HuH-7 (cell line): Measurements from ENCODE around the gene SERPINI1.

Experiments used
- DNase-seq: peaks from one replicate; pipeline ENCODE4 v3.0.0; 2011; ENCODE audit warnings: low spot score

SERPINI1 gene

DNA sequence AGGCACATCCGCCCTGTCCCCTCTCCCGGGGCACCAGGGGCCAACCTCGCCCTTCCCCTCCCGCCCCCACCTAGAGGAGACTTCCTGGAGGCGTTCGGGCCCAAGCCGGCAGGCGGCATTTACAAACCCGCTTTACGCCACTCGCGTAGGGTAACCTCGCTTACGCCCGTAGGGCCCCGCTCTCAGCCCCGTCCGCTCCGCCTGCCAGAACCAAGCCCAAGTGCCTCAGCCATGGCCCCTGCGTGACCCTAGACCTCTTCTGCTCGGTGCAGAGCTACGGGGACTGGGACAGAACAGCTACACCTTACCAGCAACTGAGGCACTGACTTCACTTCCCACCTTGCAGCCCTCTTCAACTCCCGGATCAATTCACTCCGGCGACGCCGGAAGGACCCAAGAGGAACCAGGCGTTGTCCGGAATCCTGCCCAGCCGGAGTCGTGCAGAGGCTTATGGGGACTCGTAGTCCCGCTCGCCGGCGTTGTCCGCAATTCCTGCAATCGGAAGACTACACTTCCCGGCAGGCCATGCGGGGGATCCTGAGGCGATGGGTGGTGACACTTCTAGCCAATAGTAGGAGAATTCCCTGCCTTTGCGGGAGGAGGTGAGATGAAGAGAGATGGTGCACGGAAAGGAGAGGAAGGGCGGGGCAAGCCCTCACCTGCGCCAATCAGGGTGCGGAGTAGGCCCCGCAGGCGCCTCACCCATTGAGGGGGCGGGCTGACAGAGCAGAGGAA lies 856 bp upstream of the SERPINI1 start, which contains the start of gene PDCD10:
TSS of gene PDCD10 (minus strand) at position 395 of the 735 bp plus-strand sequence. CDS start 14,735 bp downstream, outside the sequence.
- DNase-seq = peak; percentile 67

DNA sequence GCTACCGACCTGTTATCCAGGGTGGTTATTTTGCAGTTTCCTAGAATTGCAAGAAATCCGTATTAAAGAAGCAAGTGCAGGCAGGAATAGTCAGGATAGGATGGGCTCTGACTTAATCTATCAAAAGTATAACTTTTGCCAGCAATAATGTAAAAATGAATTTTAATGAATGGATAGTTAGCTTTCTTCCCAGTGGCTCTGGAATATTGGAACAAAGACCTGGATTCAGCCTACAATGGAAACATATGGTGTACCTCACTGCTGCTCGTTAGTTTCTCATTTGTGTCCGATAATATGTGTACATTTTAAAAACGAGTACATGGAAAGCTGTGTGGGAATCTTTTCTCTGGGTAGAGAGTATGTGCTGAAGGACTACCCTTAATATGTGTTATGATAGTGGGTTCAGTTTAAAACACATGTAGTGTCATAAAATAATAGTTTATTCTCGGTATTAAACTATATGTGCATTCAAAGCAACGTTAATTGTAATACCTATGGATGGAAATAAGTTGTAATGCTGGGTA lies 805 bp downstream of the SERPINI1 start:
- DNase-seq = no peak

DNA sequence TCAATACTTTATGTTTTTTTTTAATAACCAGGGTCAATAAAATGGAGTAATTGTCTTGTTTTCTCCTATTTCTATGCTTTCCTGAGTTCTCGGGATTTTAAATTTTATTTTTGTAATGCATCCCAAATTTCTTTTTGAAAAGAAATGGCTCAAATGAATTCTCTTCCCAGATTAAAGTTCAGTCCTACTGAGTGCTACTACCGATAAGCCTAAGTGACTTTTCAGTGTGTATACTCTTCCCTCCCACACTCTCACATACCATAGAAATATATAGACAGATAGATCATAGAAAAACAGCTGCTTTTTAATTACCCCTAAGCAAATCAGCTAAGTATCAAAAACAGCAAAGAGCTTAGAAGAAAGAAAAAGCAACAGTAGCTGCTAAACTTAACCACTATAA lies 1.5 kb downstream of the SERPINI1 start:
- DNase-seq = no peak

DNA sequence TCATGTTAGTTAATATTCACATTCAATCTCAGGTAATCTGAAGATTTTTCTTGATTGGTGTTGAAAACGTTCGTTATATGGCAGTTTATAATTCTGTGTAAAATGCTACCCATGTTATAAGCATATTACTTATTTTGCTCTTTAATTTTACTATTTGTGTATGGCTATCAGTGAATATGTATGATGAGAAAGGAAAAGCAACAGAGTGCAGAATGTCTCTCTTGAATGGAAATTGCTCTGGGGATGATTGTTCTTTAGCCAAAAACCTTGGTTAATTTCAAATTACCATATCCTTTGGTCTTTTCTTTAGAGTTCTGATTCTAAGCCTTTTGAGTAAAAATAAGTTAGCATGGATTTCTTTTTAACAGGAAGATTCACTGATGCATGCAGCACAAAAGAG lies 2.5 kb downstream of the SERPINI1 start:
- no peak for DNase-seq

DNA sequence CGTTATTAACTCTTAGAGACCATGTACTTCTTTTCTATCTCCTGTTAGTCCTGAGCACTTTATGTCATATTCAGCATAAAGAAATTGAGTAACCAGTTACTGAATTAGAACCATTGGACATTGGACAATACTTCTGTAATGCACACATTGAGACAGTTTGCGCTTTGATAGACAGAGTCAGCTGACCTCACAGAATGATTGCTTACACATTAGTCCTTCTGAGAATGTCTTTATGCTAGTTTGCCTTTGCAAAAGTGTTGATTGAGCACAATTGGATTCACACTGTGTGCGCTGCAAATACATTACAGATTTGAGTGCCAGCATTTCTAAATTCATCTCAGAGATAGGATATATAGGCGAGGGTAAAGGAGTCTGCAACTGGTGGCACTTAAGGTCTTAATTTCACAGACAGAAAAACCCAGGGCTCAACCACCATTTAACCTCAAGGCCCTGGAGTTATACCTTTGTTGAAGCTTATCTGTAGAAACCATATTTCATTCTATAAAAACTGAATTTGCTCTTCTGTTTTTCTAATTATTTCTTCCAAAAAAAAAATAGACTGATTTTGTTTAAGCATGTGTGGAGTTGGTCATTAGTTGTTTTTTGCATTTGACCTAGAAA lies 3.8 kb downstream of the SERPINI1 start:
- no peak for DNase-seq

DNA sequence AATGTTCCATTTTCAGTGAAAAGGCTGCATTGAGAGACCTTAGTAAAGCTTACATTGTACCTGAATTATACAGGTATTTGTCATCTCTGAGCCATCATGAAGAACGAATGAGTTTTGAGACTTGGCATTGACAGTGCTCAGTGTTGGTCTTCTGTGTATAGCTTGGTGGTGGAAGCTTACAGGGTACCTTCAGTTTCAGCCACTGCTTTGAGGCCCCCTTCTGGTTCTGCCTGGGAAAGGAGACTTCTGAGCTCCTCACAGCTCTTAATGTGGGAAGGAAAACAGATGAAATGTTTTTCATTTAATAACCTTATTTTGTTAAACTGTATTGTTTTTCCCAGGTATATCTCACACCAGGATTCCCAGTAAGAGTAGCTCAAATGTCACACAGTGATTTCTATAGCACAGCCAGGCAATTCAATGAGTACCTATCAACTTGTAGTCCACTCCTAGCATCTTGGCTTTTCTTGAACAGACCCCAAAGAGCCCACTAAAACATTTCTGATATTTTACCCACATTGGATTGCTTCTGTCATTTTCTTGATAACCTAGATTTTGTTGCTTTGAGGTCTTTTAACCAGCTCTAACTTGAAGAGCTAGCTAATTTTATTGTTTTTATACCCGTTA lies 5.6 kb downstream of the SERPINI1 start:
- peak; percentile 12 for DNase-seq

DNA sequence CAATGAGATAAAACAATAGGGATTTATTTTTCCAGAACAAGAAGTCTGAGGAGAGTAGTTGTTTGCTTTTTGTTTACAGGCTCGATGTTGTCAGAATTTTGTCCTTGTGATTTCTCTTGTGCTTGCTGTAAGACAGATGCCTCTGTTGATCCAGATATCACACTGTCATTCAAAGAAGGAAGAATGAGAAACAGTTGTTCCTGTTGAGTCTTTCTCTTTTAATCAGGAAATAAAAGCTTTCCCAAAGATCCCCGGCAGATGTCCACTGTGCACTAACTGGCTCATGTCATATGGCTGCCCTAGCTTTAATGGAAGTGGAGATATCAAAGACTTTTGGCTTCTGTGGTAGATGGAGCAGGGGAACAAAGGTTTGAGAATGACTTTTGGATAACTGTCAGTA lies 6.8 kb downstream of the SERPINI1 start:
- DNase-seq = no peak

DNA sequence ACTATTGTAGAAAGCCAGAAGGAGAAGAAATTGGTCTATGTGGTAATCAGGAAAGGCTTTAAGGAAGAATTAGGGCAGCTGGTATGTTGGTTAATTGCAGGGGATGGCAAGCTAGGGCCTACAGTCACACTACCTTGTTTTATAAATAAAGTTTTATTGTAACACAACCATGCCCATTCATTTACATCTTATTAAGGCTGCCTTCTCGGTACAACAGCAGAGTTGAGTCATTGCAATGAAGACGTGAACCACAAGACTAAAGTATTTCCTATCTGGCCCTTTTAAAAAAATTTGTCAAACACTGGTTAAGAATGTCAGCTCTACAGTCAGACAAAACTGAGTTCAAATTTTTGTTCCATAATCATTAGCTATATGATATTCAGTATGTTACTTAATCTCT lies 8.3 kb downstream of the SERPINI1 start:
- DNase-seq = no peak

DNA sequence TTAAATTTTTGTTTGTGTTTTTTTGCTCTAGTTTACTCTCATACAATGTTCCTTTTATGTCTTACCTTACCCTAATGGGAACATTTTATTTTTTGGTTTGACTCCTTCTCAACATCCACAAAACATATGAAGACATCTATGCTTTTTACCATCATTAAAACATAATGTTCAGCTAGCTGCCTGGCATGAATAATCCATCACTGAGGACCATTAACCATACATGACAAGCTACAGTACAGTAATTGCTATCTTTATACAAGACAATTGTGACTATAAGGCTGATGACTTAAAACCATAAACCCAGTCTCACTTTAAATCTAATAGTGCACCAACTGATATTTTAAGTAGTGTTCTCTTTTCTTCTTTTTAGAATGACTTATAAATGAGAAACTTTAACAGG lies 13.7 kb downstream of the SERPINI1 start:
- DNase-seq = no peak

DNA sequence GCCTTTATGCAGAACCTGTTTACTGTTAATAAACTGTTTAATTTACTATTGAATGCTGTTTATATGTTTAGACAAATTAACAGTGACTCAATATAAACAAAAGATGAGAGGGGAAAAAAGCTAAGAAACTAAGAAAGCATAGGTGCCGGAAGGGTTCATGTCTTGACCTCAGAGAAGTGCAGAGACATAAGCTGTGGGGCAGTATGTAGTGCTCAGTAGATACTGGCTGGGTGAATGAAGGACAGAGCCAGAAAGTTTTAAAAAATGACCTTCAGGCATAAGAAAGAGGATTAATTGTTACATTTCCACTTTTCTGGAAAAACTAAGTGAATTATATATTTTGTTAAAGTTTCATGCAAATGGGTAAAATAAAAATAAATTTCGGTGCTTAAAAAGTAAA lies 14.2 kb downstream of the SERPINI1 start:
- no peak for DNase-seq

DNA sequence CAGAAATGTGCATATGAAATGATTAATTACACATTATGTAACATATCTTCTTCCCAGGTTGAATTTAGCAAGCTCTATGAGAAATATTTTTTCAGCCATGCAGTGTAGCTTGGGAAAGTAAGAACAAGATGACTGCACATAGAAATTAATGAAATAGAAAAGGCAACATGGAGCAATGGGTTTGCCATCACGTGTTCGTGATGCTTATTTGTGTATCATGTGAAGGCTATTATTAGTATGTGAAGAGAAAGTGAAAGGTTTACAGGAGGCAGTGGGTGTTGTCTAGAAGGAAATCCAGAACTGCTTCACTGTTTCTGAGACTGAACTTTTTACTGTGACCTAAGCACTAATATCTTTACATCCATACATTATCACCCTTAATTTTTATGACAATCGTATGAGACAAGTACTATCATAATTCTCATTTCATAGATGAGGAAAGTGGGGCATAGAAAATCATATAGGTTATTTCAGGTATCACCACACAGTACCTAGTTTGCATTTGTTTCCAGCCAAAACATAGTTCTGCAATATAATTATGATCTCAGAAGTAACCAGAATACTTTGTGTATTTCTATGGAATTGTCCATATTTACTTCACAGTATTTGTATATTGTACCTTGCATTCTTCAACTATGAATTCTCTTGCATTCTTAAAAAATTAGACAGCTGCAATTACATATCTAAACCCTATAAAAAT lies 14.9 kb downstream of the SERPINI1 start:
- DNase-seq = no peak

DNA sequence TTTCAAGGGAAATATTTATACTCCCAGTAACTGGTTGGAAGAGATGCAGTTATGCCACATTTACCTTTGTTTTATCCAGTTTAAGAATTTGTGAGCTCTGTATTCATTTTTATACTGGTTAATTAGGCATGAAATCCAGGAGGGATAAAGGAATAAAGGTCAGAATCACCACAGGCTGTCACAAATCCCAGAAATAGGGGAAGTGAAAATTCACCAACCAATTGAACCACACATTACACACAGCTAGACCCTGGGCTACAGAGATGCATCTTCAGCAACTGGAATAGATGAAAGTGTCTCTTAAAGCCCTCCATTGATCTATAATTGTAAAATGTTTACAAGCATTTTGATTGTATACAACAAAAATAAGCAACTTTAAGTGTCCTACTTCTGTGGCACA lies 18.5 kb downstream of the SERPINI1 start:
- DNase-seq = no peak

DNA sequence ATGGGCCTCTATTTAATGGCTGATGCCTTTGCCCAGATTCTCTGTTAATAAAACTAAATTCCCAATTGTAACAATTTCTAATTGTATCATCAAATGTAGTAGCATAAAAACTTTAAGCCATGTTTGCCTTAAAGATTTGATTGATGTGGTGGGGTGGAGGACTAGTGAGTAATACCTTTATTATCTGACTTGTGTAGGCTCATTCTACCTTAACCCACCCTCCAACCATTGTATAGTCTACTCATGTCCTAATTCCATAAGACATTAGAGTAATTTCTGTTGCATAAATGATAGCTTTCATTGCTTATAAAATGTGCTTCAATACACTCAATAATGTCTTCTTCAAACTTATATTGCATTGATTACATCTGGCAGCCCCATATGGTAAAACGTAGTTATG lies 25.8 kb downstream of the SERPINI1 start:
- DNase-seq = no peak

DNA sequence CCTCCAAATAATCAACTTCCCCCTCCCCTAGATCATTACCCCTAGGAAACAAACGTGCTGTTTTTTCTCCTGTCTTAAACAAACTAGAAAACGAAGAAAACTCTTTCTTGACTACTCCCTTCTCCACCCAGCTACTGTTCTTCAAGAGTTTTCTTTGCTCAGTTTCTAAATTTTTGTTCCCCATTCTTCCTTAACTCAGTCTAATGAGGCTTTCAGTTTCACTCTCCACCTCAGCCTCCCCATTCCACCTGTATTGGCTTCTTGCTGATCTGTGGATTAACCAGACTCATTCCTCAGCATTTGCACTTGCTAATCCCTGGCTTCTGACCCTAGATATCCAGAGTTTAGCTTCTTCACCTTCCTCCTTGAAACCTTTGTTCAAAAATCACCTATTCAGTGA lies 26.8 kb downstream of the SERPINI1 start:
- no peak for DNase-seq

DNA sequence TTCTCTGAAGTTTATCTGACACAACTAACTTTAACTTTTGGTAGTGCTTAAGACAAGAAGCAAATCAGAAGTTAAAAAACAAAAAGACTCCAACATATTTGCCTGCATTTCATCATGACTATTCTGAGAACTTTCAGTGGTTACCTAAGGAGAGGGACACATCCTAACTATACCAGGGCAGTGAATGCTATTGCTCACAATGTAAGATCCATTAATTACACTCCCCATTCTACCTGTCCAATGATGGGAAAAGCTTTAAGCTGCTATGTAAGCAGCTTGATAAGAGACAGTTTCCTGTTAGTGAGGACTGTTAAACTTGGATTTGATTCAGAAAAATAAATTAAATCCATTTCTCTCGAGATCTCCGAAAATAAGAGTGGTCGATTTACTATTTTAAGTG lies 37.5 kb downstream of the SERPINI1 start:
- DNase-seq = no peak

DNA sequence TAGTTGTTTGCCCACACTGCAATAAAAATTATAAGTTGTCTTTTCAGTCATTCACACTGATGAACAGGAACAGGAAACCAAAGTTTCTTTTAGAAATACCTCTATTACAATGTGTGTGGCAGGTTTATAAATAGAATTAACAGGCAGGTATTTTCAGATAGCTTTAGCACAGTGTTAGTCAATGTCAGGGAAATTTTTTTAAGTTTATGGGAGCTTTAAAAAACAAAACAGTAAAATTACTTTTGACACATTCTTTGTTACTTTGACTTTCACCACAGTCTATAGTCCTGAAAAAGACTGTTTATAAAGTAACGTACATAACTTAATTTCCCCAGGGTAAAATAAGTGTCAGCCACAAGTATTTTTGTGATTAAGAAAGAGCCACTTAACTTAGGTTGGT lies 38.1 kb downstream of the SERPINI1 start:
- DNase-seq = no peak

DNA sequence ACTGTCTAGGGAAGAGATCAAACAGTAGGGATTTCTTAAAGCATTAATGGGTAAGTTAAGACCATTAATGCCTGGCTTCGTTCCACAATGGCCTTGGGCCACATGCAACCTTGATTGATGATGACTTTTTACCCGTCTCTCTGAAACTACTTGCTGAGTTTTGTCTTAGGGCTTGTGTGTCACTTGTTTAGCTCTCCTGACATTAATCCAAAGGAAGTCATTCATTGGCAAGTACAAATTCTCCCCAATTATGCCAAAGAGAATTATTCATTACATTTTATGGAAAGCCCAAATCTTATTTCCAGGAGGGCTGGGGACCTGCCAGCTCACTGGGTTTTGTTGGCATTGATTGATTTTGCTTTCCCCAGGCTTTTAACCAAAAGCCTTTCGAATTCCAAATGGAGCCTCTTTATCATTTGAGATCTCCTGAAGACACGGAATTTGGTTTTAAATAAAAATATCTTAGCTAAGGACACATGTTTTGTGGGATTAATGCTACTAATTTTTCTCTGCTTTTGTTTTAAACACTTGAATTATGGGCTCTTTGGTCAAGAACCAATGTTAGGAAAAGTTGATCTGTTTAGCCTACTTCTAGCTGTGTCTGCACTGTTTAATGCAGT lies 40.7 kb downstream of the SERPINI1 start:
- no peak for DNase-seq

DNA sequence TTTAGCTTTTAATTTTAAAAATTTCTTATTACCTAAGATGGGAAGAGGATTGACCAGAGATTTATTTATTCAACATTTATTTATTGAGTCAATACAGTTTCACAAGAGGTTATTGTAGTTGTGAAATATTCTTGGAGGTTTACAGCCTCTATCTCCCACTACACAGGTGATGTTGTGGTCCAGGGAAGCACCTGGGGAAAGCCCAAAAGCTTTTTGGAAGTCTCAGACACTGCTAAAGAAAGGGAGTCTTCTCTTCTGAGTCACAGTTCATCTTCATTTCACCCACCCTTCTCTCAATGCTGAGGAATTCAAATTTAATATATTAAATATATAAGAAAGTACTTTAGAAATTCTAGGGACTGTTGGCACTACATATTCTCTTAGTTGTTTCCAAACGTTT lies 41.8 kb downstream of the SERPINI1 start:
- no peak for DNase-seq

DNA sequence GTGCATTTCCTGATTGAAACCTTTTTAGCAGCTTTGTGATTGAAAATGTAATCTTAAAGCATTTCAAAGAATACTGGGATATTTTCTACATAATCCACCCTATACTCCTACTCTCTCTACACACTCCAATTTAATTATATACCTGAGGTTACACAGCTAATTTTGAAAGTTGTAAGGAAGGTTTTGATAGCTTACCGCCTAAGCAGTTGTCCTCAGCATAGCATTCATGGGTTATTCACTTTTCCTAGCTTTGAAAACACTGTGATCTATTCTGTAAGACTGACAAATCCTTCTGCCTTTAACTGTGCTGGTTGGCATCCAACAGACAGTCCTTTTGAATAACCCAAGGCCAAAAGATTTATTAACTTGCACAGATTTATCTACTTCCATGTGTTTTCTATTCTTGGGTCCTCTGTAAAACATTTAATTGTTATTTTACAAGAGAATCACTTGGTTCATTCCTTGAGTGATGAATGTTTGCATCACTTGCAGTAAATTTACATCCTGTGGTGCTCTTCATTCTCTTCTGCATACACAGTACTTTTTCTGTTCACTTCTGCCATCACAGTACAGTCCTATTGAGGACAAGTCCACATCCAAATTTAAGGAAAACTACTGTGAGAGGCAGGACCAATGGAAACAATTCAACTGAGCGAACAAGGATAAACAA lies 44.8 kb downstream of the SERPINI1 start:
- DNase-seq = no peak

DNA sequence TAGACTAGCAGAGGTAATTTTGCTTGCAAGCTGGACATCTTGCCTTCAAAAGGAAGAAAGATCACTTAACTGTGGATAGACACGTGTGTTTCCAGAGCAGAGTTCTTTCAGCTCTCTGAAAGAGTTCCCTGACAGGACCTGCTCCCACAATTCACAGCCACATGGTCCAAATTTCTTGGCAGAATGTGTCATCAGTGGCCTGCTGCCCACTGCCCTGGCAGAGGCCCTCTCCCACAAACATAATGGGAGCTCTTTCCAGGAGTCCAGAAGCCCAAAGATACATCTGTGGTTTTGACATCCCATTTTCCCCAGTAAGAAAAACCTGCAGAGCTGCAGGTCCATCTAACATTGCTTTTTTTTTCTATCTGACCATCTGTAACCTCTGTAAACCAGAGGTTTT lies 48.3 kb downstream of the SERPINI1 start:
- DNase-seq = no peak

DNA sequence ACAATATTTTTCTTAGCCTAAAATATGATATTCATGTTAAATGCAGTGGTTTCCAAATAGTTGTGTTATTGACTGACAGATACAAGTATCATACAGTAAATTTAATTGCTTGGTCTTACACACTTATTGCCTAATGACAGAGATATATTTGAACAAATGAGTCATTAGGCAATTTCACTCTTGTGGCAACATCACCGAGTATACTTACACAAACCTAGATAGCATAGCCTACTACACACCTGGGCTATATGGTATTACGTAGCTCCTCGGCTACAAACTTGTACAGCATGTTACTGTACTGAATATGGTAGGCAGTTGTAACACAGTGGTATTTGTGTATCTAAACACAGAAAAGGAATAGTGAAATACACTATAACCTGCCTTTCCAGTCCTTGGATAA lies 50.3 kb downstream of the SERPINI1 start:
- no peak for DNase-seq

DNA sequence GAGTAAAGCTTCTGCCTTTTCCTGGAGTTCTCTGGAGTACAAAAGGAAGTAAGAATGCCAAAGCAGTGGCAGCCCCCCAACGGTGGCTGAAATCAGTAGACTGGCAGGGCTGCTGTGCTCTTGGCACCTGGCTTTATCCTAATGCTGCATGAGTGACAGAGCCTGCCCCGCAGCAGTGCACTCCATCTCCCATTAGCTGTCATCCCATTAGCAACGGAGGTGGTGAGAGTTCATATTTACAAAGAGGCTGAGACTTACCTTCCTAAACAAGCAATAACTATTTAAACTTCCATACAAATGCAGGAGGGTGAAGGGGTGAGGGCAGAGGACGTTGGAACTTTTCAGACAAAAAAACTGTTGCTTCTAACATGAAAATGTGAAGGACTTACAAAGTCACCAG lies 51.9 kb downstream of the SERPINI1 start:
- peak; percentile 2 for DNase-seq
